Astrocyte (in vitro differentiated cells and primary cell): Measurements from ENCODE around the gene PREX1. TPM values are rescaled to one million over a fixed set of nuclear protein-coding genes. Genes with fewer than 3 reads are reported as not detected.
"Not testable (repeated sequence)": the region's sequence is repeated elsewhere in the genome, so short reads cannot be mapped to it uniquely, and the experiment has no call there.

Experiments used
- DNase-seq: peaks from one replicate; pipeline ENCODE4 v3.0.0-alpha.2; 2010; ENCODE audit warnings: low read depth
- FAIRE-seq: peaks from 2 replicates; lab custom pipeline; 2011; peaks lifted over from hg19 to GRCh38; lab: Jason Lieb, UNC
- H2AFZ ChIP-seq: 2 replicates; pipeline ENCODE4 v1.6.0; 2012; ENCODE audit warnings: low read depth, low read length, inconsistent platforms
- H3K27ac ChIP-seq: 2 replicates; pipeline ENCODE4 v1.5.1; 2011; ENCODE audit warnings: low read depth, low read length, inconsistent platforms
- H3K27me3 ChIP-seq: 2 replicates; pipeline ENCODE4 v1.6.0; 2011; ENCODE audit warnings: low read length, inconsistent platforms; ENCODE audit not compliant: insufficient read depth
- H3K36me3 ChIP-seq: 2 replicates; pipeline ENCODE4 v1.5.1; 2011; ENCODE audit warnings: low read length, inconsistent platforms; ENCODE audit not compliant: insufficient read depth
- H3K4me1 ChIP-seq: 2 replicates; pipeline ENCODE4 v1.5.1; 2011; ENCODE audit warnings: low read length, inconsistent platforms; ENCODE audit not compliant: insufficient read depth
- H3K4me2 ChIP-seq: 2 replicates; pipeline ENCODE4 v1.6.0; 2012; ENCODE audit warnings: low read length, inconsistent platforms
- H3K4me3 ChIP-seq: 2 replicates; pipeline ENCODE4 v1.5.1; 2011; ENCODE audit warnings: low read depth, mild to moderate bottlenecking, low read length, inconsistent platforms; ENCODE audit not compliant: insufficient read depth
- H3K79me2 ChIP-seq: 2 replicates; pipeline ENCODE4 v1.6.0; 2012; ENCODE audit warnings: mild to moderate bottlenecking, low read length, inconsistent platforms; ENCODE audit not compliant: insufficient read depth
- H3K9ac ChIP-seq: 2 replicates; pipeline ENCODE4 v1.6.0; 2012; ENCODE audit warnings: mild to moderate bottlenecking, low read length, inconsistent platforms
- H3K9me3 ChIP-seq: 2 replicates; pipeline ENCODE4 v1.5.1; 2012; ENCODE audit warnings: low read depth, mild to moderate bottlenecking, low read length, inconsistent platforms; ENCODE audit not compliant: insufficient read depth
- H4K20me1 ChIP-seq: 2 replicates; pipeline ENCODE4 v1.6.0; 2012; ENCODE audit warnings: low read length, inconsistent platforms; ENCODE audit not compliant: insufficient read depth
- H3K27ac Mint-ChIP-seq: one replicate; pipeline ENCODE4 v1.8.0; 2021; ENCODE audit warnings: mild to moderate bottlenecking, mixed read lengths; ENCODE audit not compliant: unreplicated experiment
- H3K27me3 Mint-ChIP-seq: one replicate; pipeline ENCODE4 v1.8.0; 2021; ENCODE audit warnings: low read depth, mixed read lengths; ENCODE audit not compliant: unreplicated experiment
- H3K36me3 Mint-ChIP-seq: one replicate; pipeline ENCODE4 v1.8.0; 2021; ENCODE audit warnings: low read depth, mixed read lengths; ENCODE audit not compliant: unreplicated experiment
- H3K4me1 Mint-ChIP-seq: one replicate; pipeline ENCODE4 v1.8.0; 2021; ENCODE audit warnings: low read depth, mixed read lengths; ENCODE audit not compliant: unreplicated experiment
- H3K4me3 Mint-ChIP-seq: one replicate; pipeline ENCODE4 v1.8.0; 2021; ENCODE audit warnings: mild to moderate bottlenecking, moderate library complexity, mixed read lengths; ENCODE audit not compliant: unreplicated experiment
- H3K9me3 Mint-ChIP-seq: one replicate; pipeline ENCODE4 v1.8.0; 2021; ENCODE audit warnings: mild to moderate bottlenecking, mixed read lengths; ENCODE audit not compliant: unreplicated experiment
- CTCF ChIP-seq: IDR thresholded peaks from 2 replicates; pipeline ENCODE4 v1.5.1; 2011; ENCODE audit warnings: low read depth, mild to moderate bottlenecking, inconsistent platforms, low read length, moderate library complexity; ENCODE audit not compliant: insufficient read depth
- EZH2 ChIP-seq: IDR thresholded peaks from 2 replicates; pipeline ENCODE4 v1.6.1; 2012; ENCODE audit warnings: mild to moderate bottlenecking, low read length, inconsistent platforms; ENCODE audit not compliant: insufficient read depth
- total RNA-seq: library from RNA; stranded (reverse); gene quantifications from 2 replicates; pipeline ENCODE4 v1.2.1, GENCODE V29; 2021

Gene PREX1
- total RNA-seq, 1 donor from 2014 or later: 3.5 TPM

- Histone ChIP-seq H3K9ac (no peak overlapping the region), H3K27ac (no peak overlapping the region), H4K20me1 (no peaks in the 10 kb centered on the region), H3K27me3 (no peaks in the 10 kb centered on the region), H3K79me2 (no peaks in the 10 kb centered on the region), H3K4me3 (no peak overlapping the region), H3K9me3 (no peaks in the 10 kb centered on the region), H3K4me1 (no peaks in the 10 kb centered on the region), H3K36me3 (no peaks in the 10 kb centered on the region), H2AFZ (no peak overlapping the region), H3K4me2 (no peak overlapping the region)
- DNase-seq (no peak), FAIRE-seq (no peak)
- H3K27me3 Mint-ChIP-seq: peaks cover 9% of the 10 kb centered on the region
- no peak overlapping the region for H3K27ac Mint-ChIP-seq
- TF ChIP-seq CTCF (no peak), EZH2 (no peak)
- peaks cover 4% of the 10 kb centered on the region for H3K4me1 Mint-ChIP-seq
- no peak overlapping the region for H3K4me3 Mint-ChIP-seq
- H3K9me3 Mint-ChIP-seq: peaks cover 2% of the 10 kb centered on the region
- H3K36me3 Mint-ChIP-seq: no peaks in the 10 kb centered on the region
Observed at GRCh38 chr20:48875233-48875913, 47.6 kb upstream of the PREX1 start.

GRCh38 chr20:48869442-48869841 lies 41.6 kb upstream of the PREX1 start:
- not testable (repeated sequence) for H4K20me1 ChIP-seq, H3K9me3 ChIP-seq, H3K9me3 Mint-ChIP-seq, H3K4me1 ChIP-seq, H2AFZ ChIP-seq, H3K79me2 ChIP-seq, H3K4me1 Mint-ChIP-seq, H3K4me3 Mint-ChIP-seq, H3K27me3 ChIP-seq, H3K4me2 ChIP-seq, H3K4me3 ChIP-seq, H3K36me3 Mint-ChIP-seq, H3K27ac ChIP-seq, FAIRE-seq, H3K36me3 ChIP-seq, DNase-seq, H3K9ac ChIP-seq, H3K27ac Mint-ChIP-seq
- peaks cover 17% of the 10 kb centered on the region for H3K27me3 Mint-ChIP-seq

DNA sequence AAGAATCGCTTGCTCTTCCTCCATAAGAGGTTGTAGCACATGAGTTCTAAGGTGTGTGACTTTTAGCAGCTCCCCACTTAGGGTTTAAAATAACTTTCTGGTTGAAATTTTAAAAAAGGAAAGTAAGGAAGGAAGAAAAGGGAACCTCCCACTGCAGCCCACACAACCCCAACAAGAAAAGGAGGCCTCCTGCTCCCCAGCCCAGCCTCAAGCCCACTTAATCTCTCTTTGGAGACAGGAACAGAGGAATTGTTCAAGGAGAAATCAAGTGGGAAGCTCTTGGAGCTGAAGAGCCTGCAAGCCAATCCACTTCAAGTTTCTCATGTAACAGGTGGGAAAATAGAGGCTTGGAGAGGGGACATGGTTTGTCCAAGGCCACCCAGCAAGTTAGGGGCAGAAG lies 39.1 kb upstream of the PREX1 start:
- Histone ChIP-seq H3K27ac (no peak overlapping the region), H3K4me3 (no peak overlapping the region), H3K4me1 (no peaks in the 10 kb centered on the region), H3K9me3 (no peaks in the 10 kb centered on the region), H3K79me2 (no peaks in the 10 kb centered on the region), H4K20me1 (no peaks in the 10 kb centered on the region), H3K36me3 (no peaks in the 10 kb centered on the region), H3K9ac (no peak overlapping the region), H3K27me3 (peaks cover 10% of the 10 kb centered on the region), H3K4me2 (no peak overlapping the region), H2AFZ (no peak overlapping the region)
- FAIRE-seq (no peak), DNase-seq (no peak)
- H3K4me3 Mint-ChIP-seq: no peak overlapping the region
- H3K36me3 Mint-ChIP-seq: no peaks in the 10 kb centered on the region
- no peaks in the 10 kb centered on the region for H3K4me1 Mint-ChIP-seq
- TF ChIP-seq CTCF (no peak), EZH2 (no peak)
- no peaks in the 10 kb centered on the region for H3K9me3 Mint-ChIP-seq
- peaks cover 23% of the 10 kb centered on the region for H3K27me3 Mint-ChIP-seq
- H3K27ac Mint-ChIP-seq: peak overlapping the region; percentile 41
